PC-9 (cell line): ENCODE measurements around the gene DNAJB12.

ENCODE experiments used
- CTCF ChIP-seq: fragments of 200-600 bp; sonication (generic); conservative IDR thresholded peaks from 2 replicates; pipeline ENCODE4 v1.6.1; 2017; ENCODE audit warnings: mixed run types, antibody characterized with exemption, mild to moderate bottlenecking, moderate library complexity
- EZH2 ChIP-seq: fragments of 200-600 bp; sonication (generic); IDR thresholded peaks from 2 replicates; pipeline ENCODE4 v1.8.0; 2017; ENCODE audit warnings: antibody characterized with exemption, low read depth

- TF ChIP-seq CTCF (no peak), EZH2 (no peak)
Measured at GRCh38 chr10:72355214-72355555, 466 bp upstream of the DNAJB12 start.
